GM21723 (cell line): ENCODE results near the gene PDE8B.

ENCODE experiments used
- ATAC-seq: cut with Tn5 transposase; IDR thresholded peaks from one replicate; pipeline ENCODE4 v1.9.1; 2021; ENCODE audit warnings: mild to moderate bottlenecking, moderate library complexity; ENCODE audit not compliant: unreplicated experiment

PDE8B gene

DNA sequence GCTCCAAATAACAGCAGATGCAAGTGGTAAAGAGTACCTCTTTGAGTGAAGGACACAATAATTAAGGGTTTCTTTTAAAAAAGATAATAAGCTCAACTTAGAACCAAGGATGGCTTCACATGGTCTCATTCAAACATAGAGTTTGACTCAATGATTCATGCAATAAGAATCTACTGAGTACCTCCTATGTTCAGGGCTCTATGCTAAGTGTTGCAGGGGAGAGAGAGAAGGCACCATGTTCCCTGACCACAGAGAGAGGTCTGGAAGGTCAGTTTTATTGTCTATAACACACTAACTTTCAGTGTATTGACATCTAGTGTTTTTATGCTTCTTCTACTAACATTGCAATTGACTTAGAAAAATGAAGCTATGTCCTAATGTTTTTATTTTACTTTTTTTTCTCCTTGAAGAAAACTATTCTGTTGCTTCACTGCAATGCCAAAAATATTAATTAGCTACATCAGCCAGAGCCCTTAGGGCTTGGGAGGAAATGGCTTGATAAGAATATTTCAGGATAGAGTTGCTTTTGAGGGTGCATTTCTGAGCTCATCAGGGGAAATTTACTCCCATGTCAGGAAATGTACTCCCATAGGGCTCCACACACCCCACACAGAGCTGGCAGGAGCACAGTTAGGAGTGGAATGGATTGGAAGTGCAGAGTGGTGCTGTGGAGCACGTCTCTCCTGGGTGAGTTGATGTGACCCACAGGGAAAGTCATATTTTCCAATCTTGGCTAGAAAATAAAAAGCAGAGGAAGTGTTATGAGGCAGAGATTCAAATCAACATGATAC, 106.6 kb downstream of the PDE8B start:
- no peak for ATAC-seq

- no peak for ATAC-seq
Measured at GRCh38 chr5:77318060-77318459, 107.6 kb downstream of the PDE8B start.

DNA sequence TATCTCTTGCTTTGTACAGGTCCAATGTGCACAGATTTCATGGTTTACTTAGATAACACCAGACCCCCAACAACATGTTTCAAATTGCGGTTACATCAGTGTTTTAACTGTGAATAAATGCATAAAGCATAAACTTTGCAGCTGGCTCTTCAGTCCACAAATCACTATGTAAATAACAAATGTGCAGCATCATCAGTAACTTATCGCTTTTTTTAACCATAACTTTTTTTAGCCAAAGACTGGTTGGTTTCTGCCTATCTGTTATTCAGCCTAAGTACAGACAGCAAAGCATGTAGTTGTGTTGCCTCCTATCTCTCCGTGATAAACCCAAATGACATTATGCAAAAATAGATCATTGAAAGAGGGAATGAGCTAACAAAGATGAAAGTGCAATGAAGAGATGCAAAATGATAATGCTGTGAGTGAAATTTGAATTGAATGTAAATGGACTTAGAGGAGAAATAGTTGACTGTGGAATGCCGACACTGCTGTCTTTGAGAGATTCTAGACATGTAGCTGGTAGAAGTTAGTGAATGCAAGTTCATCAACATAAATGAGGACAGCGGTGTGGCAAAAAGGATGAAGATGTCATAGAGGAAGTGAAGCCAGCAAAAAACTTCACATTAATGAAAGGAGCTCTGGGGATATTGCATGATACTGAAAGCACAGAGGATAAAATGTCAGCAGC, 108.8 kb downstream of the PDE8B start:
- ATAC-seq = no peak

GRCh38 chr5:77321793-77322394, 111.4 kb downstream of the PDE8B start:
- ATAC-seq = no peak

DNA sequence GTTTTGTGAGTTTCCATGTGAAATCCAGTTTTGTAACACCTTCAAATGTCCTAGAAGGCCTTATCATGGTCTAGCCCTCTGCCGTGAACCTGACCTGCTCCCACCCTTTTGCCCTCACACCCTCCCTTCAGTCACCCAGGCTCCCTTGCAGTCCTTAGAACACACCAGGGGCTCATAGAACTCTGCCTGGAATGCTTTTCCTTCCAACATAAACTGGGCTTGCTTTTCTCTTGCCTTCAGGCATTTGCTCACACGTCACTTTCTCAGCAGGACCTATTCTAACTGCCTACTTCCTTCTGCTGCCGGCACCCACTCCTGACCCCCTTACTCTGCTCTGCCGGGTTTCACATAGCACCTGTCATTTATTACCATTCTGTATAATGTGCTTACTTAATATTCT, 111.9 kb downstream of the PDE8B start:
- no peak for ATAC-seq

DNA sequence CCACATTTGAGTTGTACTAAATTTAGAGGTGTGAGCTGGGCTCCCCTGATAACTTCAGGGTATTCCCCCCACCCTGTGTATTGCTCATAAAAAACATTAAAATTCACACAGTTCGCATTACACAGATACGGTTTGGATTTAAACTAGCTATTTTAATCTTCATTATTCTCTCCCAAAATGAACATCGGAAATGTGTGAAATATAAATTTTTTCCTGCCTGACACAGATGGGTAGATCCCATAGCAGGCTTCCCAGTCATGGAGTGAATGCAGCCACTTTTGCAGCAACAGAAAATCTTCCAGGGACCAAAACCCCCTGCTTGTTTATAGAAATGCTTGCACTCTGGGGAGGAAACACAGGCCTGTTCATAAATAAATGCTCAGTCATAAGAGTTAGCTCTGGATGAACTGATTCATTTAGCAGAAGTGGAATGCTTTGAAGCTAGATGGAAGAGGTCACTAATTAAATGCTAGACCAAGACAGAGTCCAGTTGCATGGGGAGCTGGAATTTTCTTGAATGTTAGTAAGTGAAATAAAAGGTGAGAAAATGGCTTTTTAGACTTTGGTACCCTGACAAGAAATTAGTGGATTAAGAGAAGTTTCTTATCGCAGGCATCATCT, 115.6 kb downstream of the PDE8B start:
- no peak for ATAC-seq

DNA sequence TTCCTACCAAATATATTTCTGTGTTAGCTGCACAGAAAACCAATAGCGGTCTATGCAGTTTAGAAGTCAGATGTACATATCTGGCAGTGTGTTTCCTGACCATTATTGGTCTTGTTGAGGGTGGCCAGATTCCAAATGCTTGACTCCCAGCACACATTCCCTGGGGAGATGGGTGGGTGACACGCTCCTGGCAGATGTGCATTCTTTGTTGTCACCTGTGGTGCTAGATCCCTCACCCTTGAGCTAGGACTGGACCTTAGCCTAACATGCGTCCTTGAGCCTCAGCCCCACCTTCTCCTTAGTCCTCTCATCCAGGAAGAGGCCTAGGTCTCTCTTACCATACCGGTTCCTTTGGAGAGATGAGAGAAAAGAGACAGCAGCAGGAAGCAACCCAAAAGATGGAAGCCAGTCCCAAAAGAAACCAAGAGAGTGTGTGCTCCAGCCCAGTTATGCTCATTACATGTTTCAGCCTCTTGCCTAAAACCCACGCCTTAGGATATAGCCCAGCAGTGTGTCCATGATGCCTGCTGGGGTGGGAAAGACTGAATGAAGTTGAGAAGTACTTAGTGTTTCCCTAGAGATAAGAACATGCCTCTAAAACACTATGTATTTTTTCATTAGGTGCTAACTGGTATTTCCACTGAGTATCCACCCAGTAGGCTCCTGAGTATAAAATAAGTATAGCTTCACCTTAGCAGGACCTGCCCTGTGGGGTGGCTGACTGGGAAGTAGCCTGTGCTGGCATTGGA, 116.7 kb downstream of the PDE8B start:
- ATAC-seq = no peak

GRCh38 chr5:77328930-77329647, 118.6 kb downstream of the PDE8B start:
- ATAC-seq = no peak

GRCh38 chr5:77329664-77330430, 119.4 kb downstream of the PDE8B start:
- ATAC-seq = no peak

- no peak for ATAC-seq
Measured at GRCh38 chr5:77333036-77333435, 122.6 kb downstream of the PDE8B start.

GRCh38 chr5:77333451-77334123, 123.1 kb downstream of the PDE8B start:
- ATAC-seq = no peak

DNA sequence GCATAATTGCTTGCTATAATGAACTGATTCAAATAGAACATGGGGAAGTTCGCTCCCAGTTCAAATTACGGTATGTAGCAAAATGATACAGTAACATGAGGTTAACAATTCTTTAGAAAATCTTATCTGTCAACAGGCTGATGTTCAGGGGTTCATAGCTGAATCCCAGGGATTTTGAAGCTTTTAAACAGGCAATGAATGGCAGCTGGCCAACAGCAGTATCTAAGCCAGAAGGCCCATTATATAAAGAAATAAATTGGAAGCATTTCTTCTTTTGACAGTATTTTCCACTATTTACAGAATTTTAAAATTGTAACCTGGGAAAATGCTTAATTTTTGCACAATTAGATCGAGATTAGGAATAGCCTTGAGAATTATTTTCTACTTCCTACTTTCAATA, 126.8 kb downstream of the PDE8B start:
- ATAC-seq = no peak

DNA sequence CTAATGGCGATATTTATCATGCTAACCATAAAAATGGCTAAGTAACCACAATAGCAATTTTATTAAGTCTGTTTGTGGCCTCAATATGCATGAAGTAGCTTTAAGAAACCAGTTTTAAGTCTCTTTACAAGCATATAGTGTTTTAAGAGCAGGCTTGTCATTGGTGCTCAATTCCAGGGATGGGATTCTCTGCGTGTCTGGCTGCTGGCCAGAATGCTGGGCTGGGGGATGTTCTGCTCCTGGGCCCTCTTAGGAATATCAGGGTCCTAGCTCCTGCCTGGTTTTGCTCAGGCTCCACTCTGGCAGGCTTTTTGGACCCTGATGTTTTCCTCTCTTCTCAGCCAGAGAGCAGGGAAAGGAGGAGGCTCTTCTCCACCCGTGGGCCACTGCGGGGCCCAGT, 127.2 kb downstream of the PDE8B start:
- no peak for ATAC-seq

GRCh38 chr5:77339337-77339890, 128.9 kb downstream of the PDE8B start:
- no peak for ATAC-seq

GRCh38 chr5:77343165-77343564, 132.7 kb downstream of the PDE8B start:
- ATAC-seq = no peak

- no peak for ATAC-seq
Measured at GRCh38 chr5:77347435-77348098, 137.1 kb downstream of the PDE8B start.

DNA sequence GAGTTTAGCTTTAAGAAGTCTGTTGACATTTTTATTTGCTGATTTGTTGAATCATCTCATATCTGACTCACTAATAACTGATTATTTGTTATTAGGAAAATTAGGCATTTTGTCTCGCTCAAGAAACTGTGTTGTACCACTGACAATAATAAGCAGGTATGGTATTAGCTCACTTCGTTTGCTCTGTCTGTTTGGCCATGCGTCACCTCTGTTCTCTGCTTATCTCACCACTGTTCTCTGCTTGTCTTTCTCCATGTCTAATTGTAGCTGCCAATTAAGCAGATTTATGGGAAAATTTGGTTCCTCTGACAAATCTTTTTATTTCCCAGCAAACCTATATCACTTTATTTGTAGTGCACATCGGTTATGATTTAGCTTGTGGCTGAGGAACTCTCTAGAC, 142.8 kb downstream of the PDE8B start:
- ATAC-seq = no peak

DNA sequence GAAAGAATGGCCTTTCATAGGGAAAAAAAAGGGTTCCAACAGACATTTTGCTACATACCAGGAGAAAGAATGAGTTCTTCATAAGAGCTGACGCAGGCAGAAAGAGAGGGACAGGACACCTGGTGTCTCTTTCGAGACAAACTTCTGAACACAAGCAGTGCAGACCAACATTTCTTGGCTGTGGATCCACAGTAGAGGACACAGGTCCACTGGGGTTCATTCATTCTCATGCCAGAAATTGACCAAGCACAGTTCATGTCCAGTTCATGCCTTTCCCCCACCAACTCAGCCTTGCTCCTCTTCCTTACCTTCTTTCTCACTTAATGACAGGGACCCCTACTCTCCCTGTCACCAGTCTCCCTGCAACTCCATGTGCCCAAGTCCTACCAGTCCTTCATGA, 144.0 kb downstream of the PDE8B start:
- ATAC-seq = no peak
